ENCODE measurements around the gene BACE1-AS.

Gene BACE1-AS

DNA sequence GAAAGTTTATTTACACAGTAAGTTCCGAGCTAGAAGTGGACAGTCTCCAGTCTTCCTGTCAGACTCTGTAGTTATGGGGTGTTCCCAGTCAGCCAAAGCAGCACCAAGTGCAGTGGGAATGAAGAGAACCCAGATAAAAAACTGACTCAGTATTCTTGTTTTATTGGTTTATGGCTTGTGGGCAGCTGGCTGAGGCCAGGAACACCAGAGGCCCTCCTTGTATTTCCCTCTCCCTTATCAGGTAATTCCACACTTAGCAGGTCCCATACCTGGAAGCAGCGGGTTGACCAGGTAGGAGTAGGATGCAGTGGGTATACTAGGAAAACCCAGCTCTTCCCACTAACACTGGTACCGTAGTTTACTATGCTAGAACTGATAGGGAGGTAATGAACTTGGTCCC, 3.5 kb upstream of the BACE1-AS start:
- no peak overlapping the region for H3K4me3 ChIP-seq (ENCODE audit: control insufficient read depth, low read depth, low read length)
- DNase-seq (ENCODE audit: low read depth), result no peak
- TF ChIP-seq, protein P1, sequence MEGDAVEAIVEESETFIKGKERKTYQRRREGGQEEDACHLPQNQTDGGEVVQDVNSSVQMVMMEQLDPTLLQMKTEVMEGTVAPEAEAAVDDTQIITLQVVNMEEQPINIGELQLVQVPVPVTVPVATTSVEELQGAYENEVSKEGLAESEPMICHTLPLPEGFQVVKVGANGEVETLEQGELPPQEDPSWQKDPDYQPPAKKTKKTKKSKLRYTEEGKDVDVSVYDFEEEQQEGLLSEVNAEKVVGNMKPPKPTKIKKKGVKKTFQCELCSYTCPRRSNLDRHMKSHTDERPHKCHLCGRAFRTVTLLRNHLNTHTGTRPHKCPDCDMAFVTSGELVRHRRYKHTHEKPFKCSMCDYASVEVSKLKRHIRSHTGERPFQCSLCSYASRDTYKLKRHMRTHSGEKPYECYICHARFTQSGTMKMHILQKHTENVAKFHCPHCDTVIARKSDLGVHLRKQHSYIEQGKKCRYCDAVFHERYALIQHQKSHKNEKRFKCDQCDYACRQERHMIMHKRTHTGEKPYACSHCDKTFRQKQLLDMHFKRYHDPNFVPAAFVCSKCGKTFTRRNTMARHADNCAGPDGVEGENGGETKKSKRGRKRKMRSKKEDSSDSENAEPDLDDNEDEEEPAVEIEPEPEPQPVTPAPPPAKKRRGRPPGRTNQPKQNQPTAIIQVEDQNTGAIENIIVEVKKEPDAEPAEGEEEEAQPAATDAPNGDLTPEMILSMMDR (conservative IDR thresholded peaks at IDR 0.05; ENCODE audit: control insufficient read depth, insufficient read depth, low read depth, low read length), result no peak

DNA sequence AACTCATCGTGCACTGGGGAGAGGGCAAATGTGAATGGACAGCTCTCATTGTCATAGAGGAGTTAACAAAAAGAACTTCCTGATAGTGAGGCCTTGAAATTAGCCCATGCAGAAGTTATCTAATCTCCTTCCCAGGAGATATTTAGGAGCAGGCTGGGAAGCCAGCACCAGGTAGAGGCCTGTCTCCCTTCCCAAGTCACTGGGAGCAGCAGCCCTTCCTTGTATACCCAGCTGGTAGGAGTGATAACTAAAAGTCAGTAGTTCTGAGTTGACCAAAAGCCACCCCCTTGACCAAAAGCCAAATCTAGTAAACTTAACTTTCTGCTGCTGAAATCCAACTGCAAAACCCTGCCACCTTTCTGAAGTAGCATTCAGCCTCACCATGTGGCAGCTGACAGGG, 1.4 kb upstream of the BACE1-AS start:
- no peak overlapping the region for H3K4me3 ChIP-seq (ENCODE audit: control insufficient read depth, low read depth, low read length)
- no peak for DNase-seq (ENCODE audit: low read depth)
- TF ChIP-seq, protein P1 (conservative IDR thresholded peaks at IDR 0.05; ENCODE audit: control insufficient read depth, insufficient read depth, low read depth, low read length), result no peak

DNA sequence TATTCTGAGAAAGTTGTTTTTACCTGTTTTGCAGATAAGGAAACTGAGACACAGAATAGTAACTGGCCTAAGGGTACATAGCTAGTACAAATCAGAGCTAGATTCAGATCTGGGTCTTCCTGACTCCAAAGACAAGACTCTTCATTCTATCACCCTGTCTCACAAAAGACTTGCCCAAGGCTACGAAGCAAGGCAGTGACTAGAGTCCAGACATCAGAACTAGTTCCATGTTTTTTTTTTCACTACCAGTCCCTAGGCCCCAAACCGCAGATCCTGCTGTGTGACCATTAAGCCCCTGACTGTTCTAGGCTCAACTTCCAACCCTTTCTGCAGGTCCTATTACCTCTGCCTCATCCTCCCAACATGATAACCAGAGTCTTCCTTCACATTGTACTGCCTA, 1.5 kb downstream of the BACE1-AS start:
- H3K4me3 ChIP-seq (ENCODE audit: control insufficient read depth, low read depth, low read length), result no peak overlapping the region
- TF ChIP-seq, protein P1 (conservative IDR thresholded peaks at IDR 0.05; ENCODE audit: control insufficient read depth, insufficient read depth, low read depth, low read length), result no peak
- DNase-seq (ENCODE audit: low read depth), result no peak

DNA sequence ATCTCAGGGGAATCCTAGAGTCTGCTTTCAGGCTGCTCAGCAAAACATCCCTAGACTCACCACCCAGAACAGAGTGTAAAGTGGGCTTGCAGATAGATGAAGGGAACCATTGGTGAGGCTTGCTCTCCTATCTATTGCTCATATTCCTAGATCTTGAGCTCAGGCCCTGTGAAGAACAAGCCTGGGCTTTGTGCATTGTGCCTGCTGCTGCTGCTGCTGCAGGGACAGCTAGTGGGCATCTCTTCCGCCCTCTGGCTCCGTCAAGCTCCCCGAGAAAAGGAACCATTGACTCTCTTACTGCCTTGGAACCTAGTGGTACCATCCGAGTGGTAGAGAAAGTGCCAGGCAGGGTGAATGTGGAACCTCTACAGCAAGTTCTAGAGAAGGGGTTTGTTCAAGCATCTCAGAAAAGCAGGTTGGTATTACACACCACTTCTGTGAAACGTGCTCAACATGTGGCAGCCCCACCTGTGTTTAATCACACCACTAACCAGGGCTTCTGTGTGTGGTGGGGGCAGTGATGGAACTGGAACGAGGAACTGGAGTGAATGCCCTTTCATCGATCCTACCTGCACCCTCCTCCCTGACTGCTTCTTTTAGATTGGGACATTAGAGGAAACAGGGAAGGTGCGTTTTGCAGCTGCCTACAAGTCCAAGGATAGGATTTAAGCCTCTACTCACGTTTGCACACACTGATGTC, 4.4 kb downstream of the BACE1-AS start:
- no peak for DNase-seq (ENCODE audit: low read depth)
- no peak overlapping the region for H3K4me3 ChIP-seq (ENCODE audit: control insufficient read depth, low read depth, low read length)
- TF ChIP-seq, protein P1 (conservative IDR thresholded peaks at IDR 0.05; ENCODE audit: control insufficient read depth, insufficient read depth, low read depth, low read length), result no peak

DNA sequence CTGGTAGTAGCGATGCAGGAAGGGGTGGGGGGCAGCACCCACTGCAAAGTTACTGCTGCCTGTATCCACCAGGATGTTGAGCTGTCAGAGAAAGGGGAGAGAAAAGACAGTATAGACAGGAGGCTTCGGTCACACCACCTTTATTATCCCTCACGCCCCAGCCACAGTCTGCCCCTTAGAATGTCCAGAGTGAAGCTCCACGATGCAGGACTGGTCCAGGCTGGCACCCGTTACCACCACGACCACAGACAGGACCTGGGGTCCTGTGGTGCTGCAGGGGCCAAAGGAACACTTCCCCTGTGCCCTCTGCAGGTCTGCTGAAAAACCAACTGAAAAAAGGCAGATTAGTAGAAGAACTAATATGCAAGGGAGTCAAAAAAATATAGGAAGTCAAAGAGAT, 5.7 kb downstream of the BACE1-AS start:
- no peak for DNase-seq (ENCODE audit: low read depth)
- H3K4me3 ChIP-seq (ENCODE audit: control insufficient read depth, low read depth, low read length), result no peak overlapping the region
- TF ChIP-seq, protein P1 (conservative IDR thresholded peaks at IDR 0.05; ENCODE audit: control insufficient read depth, insufficient read depth, low read depth, low read length), result no peak

DNA sequence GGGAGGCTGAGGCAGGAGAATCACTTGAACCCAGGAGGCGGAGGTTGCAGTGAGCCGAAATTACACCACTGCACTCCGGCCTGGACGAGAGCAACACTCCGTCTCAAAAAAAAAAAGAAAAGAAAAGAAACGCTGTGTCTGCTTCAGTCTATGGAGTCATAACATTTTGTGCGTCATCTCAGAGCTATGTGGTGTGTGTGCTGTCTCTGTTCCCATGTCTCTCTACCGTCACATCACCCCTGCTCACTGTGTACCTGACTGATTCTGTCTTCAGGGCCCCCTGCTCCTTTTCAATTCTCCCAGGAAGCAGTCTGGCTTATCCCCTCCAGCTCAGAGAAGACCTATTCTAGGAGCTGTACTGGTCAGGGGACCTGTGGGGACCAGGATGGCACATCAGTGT, 7.0 kb downstream of the BACE1-AS start:
- TF ChIP-seq, protein P1 (conservative IDR thresholded peaks at IDR 0.05; ENCODE audit: control insufficient read depth, insufficient read depth, low read depth, low read length), result no peak
- DNase-seq (ENCODE audit: low read depth), result no peak
- H3K4me3 ChIP-seq (ENCODE audit: control insufficient read depth, low read depth, low read length), result no peak overlapping the region
